ENCODE results near the gene MTMR11. TPM values are rescaled to one million over a fixed set of nuclear protein-coding genes. Genes with fewer than 3 reads are reported as not detected.

Gene MTMR11
- total and polyA plus RNA-seq, 2 of the 8 experiments (the other 6 are each of a cell fraction or from before 2014, with no cell fraction given), result 3.7 to 4.8 TPM

- TF ChIP-seq USF2 (IDR thresholded peaks at IDR 0.05; ENCODE audit: low read length) (no peak), ATF3 (IDR thresholded peaks at IDR 0.05; ENCODE audit: insufficient read depth, low read depth, low read length) (no peak), POU5F1 (IDR thresholded peaks at IDR 0.05; ENCODE audit: low read depth, low read length) (no peak), ZNF274 (IDR thresholded peaks at IDR 0.05; ENCODE audit: borderline replicate concordance, extremely low read depth, low read length) (no peak), CHD1 (IDR thresholded peaks at IDR 0.05; ENCODE audit: low read depth, low read length) (no peak), TAF7 (optimal IDR thresholded peaks at IDR 0.05; ENCODE audit: borderline replicate concordance, low read depth, low read length) (no peak), BRCA1 (IDR thresholded peaks at IDR 0.05; ENCODE audit: low read depth, low read length) (no peak)
Measured at GRCh38 chr1:149933208-149933607, 3.5 kb downstream of the MTMR11 start (continued).

Measured in H1 (cell line).